HG02840 (cell line): ENCODE measurements around the gene DNAJB6.
"Not testable (repeated sequence)": the region's sequence is repeated elsewhere in the genome, so short reads cannot be mapped to it uniquely, and the experiment has no call there.

Experiments
- ATAC-seq: cut with Tn5 transposase; IDR thresholded peaks from one replicate; pipeline ENCODE4 v1.9.1; 2021; ENCODE audit warnings: mild to moderate bottlenecking, moderate library complexity, moderate number of reproducible peaks; ENCODE audit not compliant: unreplicated experiment, low FRiP score

The DNAJB6 gene

DNA sequence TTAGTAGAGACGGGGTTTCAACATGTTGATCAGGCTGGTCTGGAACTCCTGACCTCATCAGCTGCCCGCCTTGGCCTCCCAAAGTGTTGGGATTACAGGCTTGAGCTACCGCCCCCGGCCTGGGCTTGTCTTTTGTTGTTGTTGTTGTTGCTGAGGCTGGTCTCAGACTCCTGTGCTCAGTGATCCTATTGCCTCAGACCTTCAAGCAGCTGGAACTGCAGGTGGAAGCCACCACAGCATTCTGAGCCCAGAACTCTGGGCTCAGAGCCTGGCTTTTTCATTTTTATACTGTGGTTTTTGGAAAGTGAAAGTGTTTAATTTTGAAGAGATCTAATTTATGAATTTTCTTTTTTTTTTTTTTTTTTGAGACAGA lies 16.2 kb upstream of the DNAJB6 start:
- ATAC-seq: no peak

DNA sequence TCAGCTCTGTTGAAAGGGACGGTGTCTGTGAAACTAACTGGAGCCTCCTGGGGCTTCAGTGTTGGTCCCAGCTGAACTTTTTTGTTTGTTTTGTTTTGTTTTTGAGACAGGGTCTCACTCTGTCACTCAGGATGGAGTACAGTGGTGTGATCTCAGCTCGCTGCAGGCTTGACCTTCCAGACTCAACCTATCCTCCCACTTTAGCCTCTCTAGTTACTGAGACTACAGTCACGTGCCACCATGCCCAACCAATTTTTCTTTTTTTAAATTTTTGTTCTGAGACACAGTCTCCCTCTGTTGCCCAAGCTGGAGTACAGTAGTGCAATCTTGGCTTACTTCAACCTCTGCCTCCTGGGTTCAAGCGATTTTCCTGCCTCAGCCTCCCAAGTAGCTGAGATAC lies 13.4 kb upstream of the DNAJB6 start:
- no peak for ATAC-seq

DNA sequence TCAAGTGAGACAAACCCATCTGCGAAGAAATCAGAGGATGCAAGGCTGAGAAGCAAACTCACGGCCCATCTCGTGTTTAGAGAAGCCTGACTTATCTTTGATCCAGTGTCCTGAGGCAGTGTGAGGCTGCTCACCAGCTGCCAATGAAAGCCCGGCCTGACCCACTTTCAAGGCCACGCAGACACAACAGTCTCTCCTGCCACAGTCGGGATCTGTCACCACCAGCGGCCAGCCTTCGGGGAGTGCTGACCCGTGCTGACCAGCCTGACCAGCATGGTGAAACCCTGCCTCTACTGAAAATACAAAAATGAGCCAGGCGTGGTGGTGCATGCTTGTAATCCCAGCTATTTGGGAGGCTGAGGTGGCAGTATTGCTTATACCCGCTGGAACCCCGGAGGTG lies 7.4 kb upstream of the DNAJB6 start:
- no peak for ATAC-seq

DNA sequence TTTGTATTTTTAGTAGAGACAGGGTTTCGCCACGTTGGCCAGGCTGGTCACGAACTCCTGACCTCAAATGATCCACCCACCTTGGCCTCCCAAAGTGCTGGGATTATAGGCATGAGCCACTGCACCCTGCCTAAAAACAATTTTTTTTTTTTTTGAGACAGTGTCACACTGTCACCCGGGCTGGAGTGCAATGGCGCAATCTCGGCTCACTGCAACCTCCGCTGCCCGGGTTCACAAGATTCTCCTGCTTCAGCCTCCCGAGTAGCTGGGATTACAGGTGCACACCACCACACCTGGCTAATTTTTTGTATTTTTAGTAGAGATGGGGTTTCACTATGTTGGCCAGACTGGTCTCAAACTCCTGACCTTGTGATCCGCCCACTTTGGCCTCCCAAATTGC lies 6.2 kb upstream of the DNAJB6 start:
- ATAC-seq: not testable (repeated sequence)

DNA sequence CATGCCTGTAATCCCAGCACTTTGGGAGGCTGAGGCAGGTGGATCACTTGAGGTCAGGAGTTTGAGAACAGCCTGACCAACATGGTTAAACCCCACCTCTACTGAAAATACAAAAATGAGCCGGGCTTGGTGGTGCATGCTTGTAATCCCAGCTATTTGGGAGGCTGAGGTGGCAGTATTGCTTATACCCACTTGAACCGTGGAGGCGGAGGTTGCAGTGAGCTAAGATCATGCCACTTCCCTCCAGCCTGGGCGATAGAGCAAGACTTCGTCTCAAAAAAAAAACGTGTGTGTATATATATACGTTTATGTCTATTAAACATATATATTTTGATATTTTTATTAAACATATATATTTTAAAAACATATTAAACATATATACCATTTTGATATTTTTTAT lies 5.8 kb upstream of the DNAJB6 start:
- ATAC-seq: not testable (repeated sequence)

DNA sequence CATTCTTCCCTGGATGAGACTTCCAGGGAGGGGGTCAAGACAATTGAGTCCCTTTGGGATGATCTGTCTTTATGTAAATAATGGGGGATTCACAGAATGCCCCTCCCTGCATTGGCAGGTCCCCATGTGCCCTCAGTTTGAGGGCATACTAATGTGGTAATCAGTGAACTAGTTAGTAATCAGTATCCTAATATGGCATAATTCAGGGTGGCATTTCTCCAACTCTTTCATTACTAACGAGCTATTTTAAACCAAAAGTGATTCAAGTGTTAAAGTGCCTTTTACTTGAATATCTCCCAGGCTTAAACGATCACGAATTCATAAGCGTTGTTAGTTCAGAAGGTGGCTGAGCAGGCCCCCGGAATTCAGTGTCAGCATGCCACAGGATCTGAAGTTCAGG lies 1.6 kb upstream of the DNAJB6 start:
- ATAC-seq: no peak

DNA sequence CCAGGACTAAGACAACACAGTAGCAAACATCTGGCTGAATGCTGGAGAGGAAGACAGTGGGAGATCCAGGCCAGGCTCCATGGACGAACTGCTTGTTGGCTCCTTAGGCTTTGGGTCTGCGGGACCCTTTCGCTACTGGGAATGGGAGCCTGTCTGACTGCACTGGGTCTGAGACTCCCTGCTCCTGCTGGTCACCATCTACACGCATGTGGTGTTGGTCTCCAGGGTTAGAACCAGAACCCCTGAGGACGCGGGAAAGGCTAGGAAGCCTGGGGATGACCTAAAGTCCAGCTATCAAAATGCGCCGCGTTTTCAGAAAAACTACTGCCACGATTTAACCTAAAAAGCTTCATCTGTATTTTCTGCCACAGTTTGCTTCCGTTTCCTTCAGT lies 817 bp upstream of the DNAJB6 start:
- no peak for ATAC-seq

GRCh38 chr7:157337316-157338149 lies 729 bp downstream of the DNAJB6 start:
- ATAC-seq: peak; percentile 45

DNA sequence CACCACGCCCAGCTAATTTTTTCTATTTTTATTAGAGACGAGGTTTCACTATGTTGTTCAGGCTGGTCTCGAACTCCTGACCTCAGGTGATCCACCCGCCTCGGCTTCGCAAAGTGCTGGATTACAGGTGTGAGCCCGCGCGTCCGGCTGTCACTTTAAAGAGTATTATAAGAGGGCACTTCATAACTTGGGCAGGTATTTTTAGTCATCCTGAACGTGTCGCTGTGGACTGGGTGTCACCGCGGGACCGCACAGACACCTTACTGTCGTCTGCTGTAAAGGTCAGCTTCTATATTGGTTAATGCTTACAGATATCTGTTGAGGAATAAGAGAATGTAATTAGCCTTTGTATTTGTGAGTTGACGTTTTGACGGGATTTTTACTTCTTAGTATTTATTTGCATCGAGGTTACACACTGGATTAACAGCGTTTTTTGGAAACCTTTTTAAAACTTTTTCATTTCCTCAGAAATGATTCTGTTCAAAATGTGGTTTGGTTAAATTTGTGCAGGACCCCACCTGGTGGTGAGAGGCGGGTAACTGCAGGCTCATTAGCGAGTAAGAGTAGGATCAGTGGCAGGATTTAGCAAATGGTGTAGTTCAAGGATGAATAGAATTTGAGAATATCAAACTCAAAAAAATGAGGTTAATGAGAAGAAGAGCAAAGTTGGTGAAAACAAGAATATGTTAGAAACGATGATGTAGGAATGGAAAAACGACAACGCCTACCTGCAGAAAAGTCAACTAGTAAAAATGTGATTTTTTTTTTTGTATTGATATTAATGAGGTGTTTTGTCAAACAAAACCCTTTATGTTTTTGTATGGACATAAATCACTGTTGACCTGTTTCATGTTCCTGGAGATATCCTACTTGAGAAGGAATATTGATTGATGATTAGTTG lies 3.2 kb downstream of the DNAJB6 start:
- no peak for ATAC-seq

- no peak for ATAC-seq
These were observed 10.6 kb downstream of the DNAJB6 start for GRCh38 chr7:157347217-157347904.

- no peak for ATAC-seq
These were observed 11.7 kb downstream of the DNAJB6 start for GRCh38 chr7:157348548-157348947.

DNA sequence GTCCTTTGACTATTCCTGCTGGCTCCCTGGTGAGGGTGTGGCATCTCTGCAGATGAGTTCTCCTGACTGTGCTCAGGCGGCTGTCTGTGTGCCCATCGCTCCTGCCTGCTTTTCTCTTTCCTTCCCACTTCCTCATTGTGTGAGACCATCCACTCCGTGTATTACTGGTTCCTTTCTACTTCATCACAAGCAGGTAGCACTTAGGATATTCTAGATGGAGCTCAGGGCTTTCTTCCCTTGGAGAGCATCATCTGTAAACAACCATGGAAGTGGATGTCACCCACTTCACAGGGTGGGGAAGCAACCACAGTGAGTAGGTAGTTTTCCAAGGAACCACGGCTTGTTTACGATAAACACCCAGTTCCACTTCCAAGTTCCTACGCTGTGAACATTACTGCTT lies 15.7 kb downstream of the DNAJB6 start:
- no peak for ATAC-seq

DNA sequence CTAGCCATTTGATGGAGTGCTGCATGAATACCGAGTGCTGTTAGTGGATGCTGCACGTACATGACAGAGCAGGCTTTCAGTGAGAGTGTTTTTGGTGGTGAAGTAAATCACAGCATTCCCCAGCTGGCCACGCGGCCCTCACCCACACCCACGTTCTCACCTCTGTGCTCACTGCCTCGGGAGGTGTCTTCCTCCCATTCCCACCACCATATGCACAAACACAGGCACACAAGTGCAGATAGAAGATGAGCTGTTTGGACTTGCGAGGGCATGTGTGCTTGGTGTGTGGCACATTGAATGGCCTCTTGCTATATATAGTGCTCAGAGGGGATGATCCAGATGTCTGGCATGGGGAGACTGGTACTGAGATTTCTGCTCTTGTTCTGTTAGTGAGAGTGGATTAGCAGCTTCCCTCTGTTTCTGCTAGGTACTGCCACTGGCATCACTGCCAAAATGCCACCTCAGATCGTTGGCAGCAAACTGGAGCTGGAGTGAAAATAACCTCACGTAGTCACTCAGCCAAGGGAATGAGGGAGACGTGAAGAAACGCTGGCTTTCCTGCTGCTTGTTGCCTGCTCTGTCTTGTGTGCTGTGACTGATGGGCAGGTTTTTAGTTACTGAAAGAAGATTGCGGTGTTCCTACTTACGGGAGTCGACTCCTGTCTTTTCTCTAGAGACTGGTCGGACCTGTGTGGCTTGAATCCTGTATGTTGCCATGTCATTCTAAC lies 19.1 kb downstream of the DNAJB6 start:
- no peak for ATAC-seq

DNA sequence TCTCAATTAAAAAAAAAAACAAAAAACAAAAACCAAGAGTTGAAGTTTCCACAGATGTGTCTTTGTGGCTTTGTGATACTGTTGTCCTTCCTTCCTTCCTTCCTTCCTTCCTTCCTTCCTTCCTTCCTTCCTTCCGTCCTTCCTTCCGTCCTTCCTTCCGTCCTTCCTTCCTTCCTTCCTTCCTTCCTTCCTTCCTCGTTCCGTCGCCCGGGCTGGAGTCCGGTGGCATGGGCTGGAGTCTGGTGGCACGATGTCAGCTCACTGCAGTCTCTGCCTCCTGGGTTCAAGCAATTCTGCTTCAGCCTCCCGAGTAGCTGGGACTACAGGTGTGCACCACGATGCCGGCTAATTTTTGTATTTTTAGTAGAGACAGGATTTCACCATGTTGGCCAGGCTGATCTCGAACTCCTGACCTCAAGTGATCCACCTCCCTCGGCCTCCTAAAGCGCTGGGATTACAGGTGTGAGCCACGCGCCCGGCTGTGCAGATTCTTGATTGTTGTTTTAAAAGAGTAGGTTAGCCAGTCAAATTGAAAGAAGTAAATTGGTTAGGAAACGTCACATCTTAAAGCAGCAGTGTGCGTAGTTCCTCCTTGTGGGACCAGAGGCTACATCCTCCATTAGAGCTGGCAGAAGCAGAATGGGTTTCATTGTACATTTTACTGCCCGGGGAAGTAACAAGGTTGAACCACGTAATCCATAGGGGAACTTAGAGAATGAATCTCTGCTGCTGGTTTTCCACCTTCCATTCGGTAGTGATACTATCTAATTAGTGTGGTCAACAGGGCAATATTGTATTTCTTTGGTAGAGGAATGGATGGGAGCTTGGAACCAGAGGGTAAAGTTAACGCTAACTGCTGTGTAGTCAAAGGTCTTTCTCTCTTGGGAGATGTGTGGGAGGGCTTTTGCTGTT lies 20.6 kb downstream of the DNAJB6 start:
- peak; percentile 69 for ATAC-seq

DNA sequence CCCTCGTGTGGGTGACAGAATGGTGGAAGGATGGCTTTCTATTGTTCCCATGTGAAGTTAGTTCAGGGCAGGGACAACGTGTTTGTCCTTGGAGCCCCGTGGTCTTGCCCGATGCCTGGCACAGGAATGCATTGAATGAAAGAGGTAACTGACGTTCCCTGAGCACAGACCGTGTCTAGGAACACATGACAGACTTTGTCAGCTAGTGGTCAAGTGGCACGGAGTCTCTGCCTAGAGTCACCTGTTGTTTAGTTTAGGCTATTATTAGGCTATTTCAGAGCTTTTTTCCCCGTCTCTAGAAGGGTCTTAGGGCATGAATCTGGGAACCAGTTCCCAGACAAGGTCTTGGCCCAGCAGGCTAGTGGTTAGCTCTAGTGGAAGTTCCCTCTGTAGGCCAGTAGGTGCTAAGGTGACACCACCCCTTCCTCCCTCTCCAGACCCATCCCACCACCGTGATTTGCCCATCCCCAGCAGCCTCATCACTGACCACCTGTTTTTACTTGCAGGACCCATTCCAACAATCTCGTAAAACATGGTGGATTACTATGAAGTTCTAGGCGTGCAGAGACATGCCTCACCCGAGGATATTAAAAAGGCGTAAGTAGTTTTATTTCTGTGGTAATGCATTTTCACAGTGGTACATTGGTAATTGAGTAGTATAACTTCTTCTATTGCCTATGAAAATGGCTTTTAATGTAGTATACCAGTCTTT lies 21.4 kb downstream of the DNAJB6 start:
- no peak for ATAC-seq

DNA sequence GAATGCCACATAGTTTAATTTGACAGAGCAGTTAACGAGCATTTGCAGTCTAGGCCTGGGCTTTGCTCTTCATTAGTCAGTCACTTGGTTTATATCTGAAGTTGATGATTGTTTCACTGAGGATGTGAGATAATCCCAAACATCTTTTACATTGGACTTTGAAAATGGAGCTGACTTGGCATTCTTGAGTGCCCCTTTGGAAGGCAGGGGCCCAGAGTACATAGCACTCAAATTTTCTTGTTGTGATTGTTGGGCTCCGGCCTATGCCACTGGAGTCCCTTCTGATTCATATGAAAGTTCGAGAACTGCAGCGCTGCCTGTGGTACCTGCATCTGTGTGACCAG lies 21.9 kb downstream of the DNAJB6 start:
- ATAC-seq: no peak

GRCh38 chr7:157359581-157359980 lies 22.8 kb downstream of the DNAJB6 start:
- ATAC-seq: no peak

DNA sequence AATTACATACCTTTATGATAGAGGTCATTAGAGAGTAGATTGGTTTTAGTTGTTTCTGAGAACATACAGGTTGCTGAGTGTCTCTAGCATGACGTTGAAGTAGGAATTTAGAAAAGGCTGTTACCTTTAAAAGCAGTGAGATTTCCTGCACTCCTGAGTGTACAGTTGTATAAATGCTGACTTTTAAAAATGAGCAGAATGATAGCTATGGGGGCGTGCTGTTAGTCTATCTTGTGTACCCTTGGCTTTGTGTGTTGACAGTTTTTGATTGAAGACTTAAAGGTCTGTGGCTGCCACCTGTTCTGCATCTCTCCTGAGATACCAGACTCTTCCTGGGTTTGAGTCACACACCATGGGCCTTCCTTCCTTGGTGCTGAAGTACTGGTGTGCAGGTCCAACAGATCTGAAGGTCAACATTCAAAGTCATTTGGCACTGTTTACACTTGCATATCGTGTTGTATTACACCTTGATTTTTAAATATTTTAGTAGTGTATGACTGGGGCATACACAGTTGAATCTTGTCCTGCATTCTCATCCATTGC lies 23.8 kb downstream of the DNAJB6 start:
- ATAC-seq: no peak

- ATAC-seq: no peak
These were observed 24.7 kb downstream of the DNAJB6 start for GRCh38 chr7:157361537-157361936.
